ENCODE measurements around the gene FAM53C. TPM values are rescaled to one million over a fixed set of nuclear protein-coding genes. Genes with fewer than 3 reads are reported as not detected.
A peak's percentile ranks its signal among the peaks of the same experiment; 100 is the strongest.
"Not testable (repeated sequence)": the region's sequence is repeated elsewhere in the genome, so short reads cannot be mapped to it uniquely, and the experiment has no call there.

FAM53C gene
- 10 to 100 TPM in 11 of 12 donors, not detected in 1; 32.5 to 56.7 (median 40.6) TPM for polyA plus RNA-seq (ENCODE audit: insufficient read length in 12 of 12)
- long read RNA-seq, donor 1, full-length matches to known transcripts, result 3 of 8 reads
- long read RNA-seq, donor 1, partial matches to known transcripts, result 5 of 8 reads
- long read RNA-seq, donor 1, other reads (novel, unspliced or antisense), result 0 of 8 reads
- long read RNA-seq, donor 2, full-length matches to known transcripts, result 7 of 13 reads
- long read RNA-seq, donor 2, partial matches to known transcripts, result 6 of 13 reads
- long read RNA-seq, donor 2, other reads (novel, unspliced or antisense), result 0 of 13 reads
- long read RNA-seq, donor 3, full-length matches to known transcripts, result 3 of 3 reads
- long read RNA-seq, donor 3, partial matches to known transcripts, result 0 of 3 reads
- long read RNA-seq, donor 3, other reads (novel, unspliced or antisense), result 0 of 3 reads
- long read RNA-seq, donor 4, full-length matches to known transcripts, result 5 of 10 reads
- long read RNA-seq, donor 4, partial matches to known transcripts, result 5 of 10 reads
- long read RNA-seq, donor 4, other reads (novel, unspliced or antisense), result 0 of 10 reads
- long read RNA-seq, donor 5, full-length matches to known transcripts, result 5 of 27 reads
- long read RNA-seq, donor 5, partial matches to known transcripts, result 22 of 27 reads
- long read RNA-seq, donor 5, other reads (novel, unspliced or antisense), result 0 of 27 reads
- long read RNA-seq, donor 6, full-length matches to known transcripts, result 5 of 5 reads
- long read RNA-seq, donor 6, partial matches to known transcripts, result 0 of 5 reads
- long read RNA-seq, donor 6, other reads (novel, unspliced or antisense), result 0 of 5 reads
- long read RNA-seq, donor 7, full-length matches to known transcripts, result 3 of 3 reads
- long read RNA-seq, donor 7, partial matches to known transcripts, result 0 of 3 reads
- long read RNA-seq, donor 7, other reads (novel, unspliced or antisense), result 0 of 3 reads
- long read RNA-seq, donor 8, full-length matches to known transcripts, result 10 of 45 reads
- long read RNA-seq, donor 8, partial matches to known transcripts, result 35 of 45 reads
- long read RNA-seq, donor 8, other reads (novel, unspliced or antisense), result 0 of 45 reads
- long read RNA-seq, donor 9, full-length matches to known transcripts, result 5 of 5 reads
- long read RNA-seq, donor 9, partial matches to known transcripts, result 0 of 5 reads
- long read RNA-seq, donor 9, other reads (novel, unspliced or antisense), result 0 of 5 reads
- long read RNA-seq, donor 10, full-length matches to known transcripts, result 5 of 5 reads
- long read RNA-seq, donor 10, partial matches to known transcripts, result 0 of 5 reads
- long read RNA-seq, donor 10, other reads (novel, unspliced or antisense), result 0 of 5 reads
- long read RNA-seq, donor 11, full-length matches to known transcripts, result 7 of 39 reads
- long read RNA-seq, donor 11, partial matches to known transcripts, result 32 of 39 reads
- long read RNA-seq, donor 11, other reads (novel, unspliced or antisense), result 0 of 39 reads

GRCh38 chr5:138337685-138338410, at the start of gene FAM53C:
TSS of gene FAM53C (plus strand) at chr5:138338266. CDS start at chr5:138341336, 3,070 bp downstream.
- peak; percentile 96 for DNase-seq

- DNase-seq, result no peak
Observed at GRCh38 chr5:138289296-138289695, 48.8 kb upstream of the FAM53C start.

GRCh38 chr5:138303372-138303771, 34.7 kb upstream of the FAM53C start:
- no peak for DNase-seq

- peak; percentile 14 for DNase-seq
Observed at GRCh38 chr5:138305797-138306196, 32.3 kb upstream of the FAM53C start.

- no peak for DNase-seq
Observed at GRCh38 chr5:138315751-138316278, 22.3 kb upstream of the FAM53C start.

GRCh38 chr5:138316355-138316754, 21.7 kb upstream of the FAM53C start:
- no peak for DNase-seq

- DNase-seq, result not testable (repeated sequence)
Observed at GRCh38 chr5:138318211-138318610, 19.9 kb upstream of the FAM53C start.

GRCh38 chr5:138330813-138331448, 7.1 kb upstream of the FAM53C start:
- no peak for DNase-seq

- DNase-seq, result peak; percentile 98
Observed at GRCh38 chr5:138331449-138332368, 6.4 kb upstream of the FAM53C start, which contains the start of gene CDC25C. TSS of gene CDC25C (minus strand) at chr5:138331804. CDS start at chr5:138331180, 624 bp downstream.

GRCh38 chr5:138334867-138335447, 3.1 kb upstream of the FAM53C start:
- DNase-seq, result no peak

GRCh38 chr5:138336952-138337684, 948 bp upstream of the FAM53C start:
- DNase-seq, result no peak

- no peak for DNase-seq
Observed at GRCh38 chr5:138338411-138339090, 485 bp downstream of the FAM53C start.

GRCh38 chr5:138339091-138339456, 1.0 kb downstream of the FAM53C start:
- DNase-seq, result peak; percentile 43

- no peak for DNase-seq
Observed at GRCh38 chr5:138339464-138339863, 1.4 kb downstream of the FAM53C start.

GRCh38 chr5:138340008-138340407, 1.9 kb downstream of the FAM53C start:
- no peak for DNase-seq

GRCh38 chr5:138344887-138345622, 7.0 kb downstream of the FAM53C start:
- no peak for DNase-seq
